22Rv1 (cell line): ENCODE data around the gene RNF213.

Experiments
- ZFX ChIP-seq: fragments of 450-650 bp; IDR thresholded peaks from 2 replicates; pipeline ENCODE4 v1.6.1; 2017; ENCODE audit warnings: antibody characterized with exemption, borderline replicate concordance
- TF ChIP-seq, protein P1 (sequence below): fragments of 450-650 bp; IDR thresholded peaks from 2 replicates; pipeline ENCODE4 v1.5.1; 2017; ENCODE audit warnings: mild to moderate bottlenecking

DNA sequence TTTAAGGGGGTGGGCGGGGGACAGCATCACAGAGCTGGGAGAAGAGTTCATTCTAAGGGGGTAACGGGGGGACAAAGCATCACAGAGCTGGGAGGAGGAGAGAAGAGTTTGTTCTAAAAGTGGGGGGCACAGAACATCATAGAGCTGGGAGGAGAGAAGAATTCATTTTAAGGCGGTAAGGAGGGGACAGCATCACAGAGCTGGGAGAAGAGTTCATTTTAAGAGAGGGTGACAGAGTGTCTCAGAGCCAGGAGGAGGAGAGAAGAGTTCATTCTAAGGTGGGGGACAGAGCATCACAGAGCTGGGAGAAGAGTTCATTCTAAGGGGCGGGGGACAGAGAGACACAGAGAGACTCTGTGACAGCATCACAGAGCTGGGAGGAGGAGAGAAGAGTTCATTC is 182.1 kb downstream of the RNF213 start:
- TF ChIP-seq, protein P1, sequence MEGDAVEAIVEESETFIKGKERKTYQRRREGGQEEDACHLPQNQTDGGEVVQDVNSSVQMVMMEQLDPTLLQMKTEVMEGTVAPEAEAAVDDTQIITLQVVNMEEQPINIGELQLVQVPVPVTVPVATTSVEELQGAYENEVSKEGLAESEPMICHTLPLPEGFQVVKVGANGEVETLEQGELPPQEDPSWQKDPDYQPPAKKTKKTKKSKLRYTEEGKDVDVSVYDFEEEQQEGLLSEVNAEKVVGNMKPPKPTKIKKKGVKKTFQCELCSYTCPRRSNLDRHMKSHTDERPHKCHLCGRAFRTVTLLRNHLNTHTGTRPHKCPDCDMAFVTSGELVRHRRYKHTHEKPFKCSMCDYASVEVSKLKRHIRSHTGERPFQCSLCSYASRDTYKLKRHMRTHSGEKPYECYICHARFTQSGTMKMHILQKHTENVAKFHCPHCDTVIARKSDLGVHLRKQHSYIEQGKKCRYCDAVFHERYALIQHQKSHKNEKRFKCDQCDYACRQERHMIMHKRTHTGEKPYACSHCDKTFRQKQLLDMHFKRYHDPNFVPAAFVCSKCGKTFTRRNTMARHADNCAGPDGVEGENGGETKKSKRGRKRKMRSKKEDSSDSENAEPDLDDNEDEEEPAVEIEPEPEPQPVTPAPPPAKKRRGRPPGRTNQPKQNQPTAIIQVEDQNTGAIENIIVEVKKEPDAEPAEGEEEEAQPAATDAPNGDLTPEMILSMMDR, result no peak
- no peak for TF ChIP-seq ZFX
